Measurements from ENCODE around the gene TMEM26.

TMEM26 gene

DNA sequence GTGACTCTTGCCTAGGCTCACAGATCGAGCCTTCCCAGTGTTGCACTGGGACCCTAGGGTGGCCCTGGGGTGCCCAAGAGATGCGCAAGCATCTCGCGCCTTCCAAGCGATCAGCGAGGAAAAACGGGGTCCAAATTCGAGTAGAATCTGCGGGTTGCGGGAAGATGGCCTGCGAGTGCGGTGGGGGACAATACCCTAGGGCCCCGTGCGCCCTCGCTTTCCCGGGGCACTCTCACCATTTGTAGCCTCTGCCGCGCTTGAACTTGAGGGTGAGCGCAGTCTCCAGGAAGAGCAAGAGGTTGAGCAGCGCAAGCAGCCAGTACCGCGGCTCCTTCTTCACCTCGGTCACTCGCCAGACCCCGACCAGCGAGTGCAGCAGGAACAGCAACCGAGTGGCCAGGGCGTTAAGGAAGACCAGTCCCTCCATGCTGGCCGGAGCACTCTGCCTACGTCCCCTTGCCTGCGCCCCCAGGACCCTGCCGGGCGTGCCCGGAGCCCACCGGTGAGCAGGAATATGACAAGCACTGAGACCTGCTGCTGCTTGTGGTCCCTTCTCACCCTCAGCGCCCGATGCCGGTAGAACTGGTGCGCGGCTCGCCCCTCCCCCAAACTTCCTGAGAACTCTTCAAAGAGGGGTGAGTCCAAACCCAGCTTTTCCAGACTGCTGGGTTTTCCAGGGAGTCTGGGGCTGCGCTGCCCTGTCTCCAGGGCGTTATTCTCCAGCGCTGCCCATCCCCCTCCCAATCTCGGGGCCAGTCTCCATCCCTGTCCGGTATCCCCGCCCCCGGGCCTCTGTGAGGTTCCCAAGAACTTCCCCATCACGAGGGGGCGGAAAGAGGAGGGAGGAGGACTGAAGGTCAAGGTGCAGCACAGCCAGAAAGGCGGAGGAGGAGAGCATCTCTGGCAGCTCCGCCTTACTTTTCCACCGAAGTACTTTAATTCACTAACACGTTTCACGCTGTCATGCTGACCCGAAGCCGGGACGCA is at the start of gene TMEM26:
TMEM26 (minus strand) TSS at position 727 of the 987 bp plus-strand sequence; CDS start at position 427, 300 bp downstream.
- DNase-seq (ENCODE audit: insufficient read length, low spot score) (no peak), FAIRE-seq (no peak)

DNA sequence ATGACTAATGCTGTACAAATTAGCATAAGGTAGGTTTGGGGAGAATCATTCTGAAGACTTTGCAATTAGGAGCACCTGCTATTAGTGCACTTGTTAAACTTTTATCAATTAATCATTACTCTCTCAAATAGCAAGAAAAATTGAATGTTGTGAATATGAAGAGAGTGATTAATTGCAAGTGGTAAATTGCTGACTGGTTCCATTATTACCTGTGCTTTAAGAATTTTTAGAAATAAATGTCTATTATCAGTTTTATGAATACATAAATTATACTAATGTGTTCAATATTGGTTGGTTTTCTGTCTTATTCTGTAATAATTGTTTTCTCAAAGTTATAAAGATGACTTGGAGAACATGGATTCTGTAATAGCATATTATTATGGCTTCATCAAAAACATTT is 47.3 kb upstream of the TMEM26 start:
- DNase-seq (ENCODE audit: insufficient read length, low spot score) (no peak), FAIRE-seq (no peak)

DNA sequence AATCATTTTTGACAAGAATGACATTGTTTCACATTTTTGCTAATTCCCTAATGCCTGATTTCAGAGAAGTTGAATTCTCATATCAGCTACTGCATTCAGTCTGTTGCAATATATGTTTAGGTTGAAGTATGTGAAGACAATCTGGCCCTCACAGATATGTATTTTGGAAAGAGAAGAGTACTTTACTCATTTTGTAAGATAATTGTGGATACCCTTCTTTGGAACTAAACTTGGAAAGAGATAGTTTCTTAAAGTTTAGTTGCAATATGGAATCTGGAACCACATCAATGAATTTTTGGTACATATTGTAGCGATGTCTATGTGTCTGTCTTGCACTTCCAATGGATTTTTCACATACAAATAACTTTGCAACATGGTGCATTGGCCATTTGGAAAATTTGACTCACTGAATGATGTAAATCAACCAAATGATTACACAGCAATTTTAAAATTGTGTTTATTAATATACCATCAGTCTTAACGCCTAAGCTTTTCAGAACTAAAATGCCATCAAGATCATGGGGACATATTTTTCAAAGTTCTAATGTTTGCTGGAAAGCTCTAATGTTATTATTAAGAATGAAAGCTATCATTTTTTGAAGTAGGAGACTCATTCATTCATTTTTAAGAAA is 39.3 kb upstream of the TMEM26 start:
- FAIRE-seq: no peak

GRCh38 chr10:61487506-61487905 is 34.3 kb upstream of the TMEM26 start:
- DNase-seq (ENCODE audit: insufficient read length, low spot score): no peak
- no peak for FAIRE-seq

More for the DNA sequence above, 39.3 kb upstream of the TMEM26 start:
- no peak for DNase-seq (ENCODE audit: insufficient read length, low spot score)

DNA sequence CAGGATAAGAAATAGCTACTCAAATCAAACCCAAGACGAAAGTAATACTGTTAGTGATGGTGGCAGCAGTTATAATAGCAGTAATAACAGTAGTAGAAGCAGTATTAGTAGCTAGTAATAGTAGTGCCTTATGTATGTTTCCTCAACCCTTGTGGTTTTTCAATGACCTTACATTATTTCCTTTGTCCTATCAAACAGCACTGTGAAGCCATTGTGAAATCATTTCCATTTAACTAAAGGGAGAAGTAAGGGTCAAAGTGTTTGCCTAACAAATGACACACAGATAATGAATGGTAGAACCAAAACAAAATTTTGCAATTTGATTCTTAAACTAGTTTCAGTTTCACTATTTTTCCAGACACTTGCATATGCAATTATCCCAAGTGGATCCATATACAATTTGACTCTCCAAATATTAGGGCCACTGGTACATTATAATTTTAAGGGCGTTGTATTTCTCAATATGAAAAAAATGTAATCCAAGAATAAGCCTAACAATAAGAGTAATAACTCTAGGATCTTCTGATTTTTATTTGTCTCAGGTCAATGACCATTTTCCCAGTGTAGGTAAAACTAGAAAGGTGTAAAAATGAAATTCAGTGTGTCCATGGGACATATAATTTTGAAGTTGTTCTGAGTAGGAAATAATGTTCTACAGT is 33.7 kb upstream of the TMEM26 start:
- DNase-seq (ENCODE audit: insufficient read length, low spot score) (no peak), FAIRE-seq (no peak)

DNA sequence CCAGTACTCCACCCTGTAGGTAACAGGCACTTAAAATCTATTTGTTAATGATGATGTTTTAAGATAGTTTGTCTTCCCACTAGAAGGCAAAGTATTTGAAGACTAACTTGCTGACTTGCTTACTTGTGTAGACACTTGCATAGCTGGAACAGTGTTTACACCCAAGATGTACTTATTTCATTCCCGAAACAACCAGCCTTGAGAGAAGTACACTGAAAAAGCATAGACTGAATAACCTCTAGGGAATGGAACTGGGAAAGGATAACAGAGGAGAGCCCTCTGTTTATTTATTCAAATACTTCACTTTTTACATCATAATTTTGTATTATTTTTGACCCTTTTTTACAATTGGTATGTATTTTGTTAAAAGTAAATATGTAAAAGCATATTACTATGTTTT is 33.1 kb upstream of the TMEM26 start:
- DNase-seq (ENCODE audit: insufficient read length, low spot score): no peak
- FAIRE-seq: no peak

DNA sequence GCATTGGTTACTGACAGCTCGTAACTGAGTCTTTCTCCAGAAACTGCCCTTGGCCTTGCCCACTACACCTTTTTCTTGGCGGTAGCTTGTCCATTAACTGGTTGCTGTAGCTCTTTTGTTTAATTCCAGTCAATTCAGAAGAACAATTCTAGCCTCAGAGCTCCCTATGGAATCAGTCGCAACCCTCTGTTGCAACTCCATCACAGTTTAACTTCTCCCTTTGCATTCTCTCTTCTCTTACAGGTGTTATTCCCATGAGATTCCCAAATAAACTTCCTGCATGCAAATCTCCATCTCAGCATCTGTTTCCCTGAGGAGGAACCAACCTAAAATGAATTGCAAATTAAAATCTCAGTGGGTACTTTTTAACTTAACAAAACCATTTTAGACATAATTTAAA is 28.4 kb upstream of the TMEM26 start:
- DNase-seq (ENCODE audit: insufficient read length, low spot score) (no peak), FAIRE-seq (no peak)

- no peak for DNase-seq (ENCODE audit: insufficient read length, low spot score)
- FAIRE-seq: no peak
Measured at GRCh38 chr10:61480208-61480607, 27.0 kb upstream of the TMEM26 start.

GRCh38 chr10:61478621-61479312 is 25.6 kb upstream of the TMEM26 start:
- no peak for DNase-seq (ENCODE audit: insufficient read length, low spot score)
- no peak for FAIRE-seq

DNA sequence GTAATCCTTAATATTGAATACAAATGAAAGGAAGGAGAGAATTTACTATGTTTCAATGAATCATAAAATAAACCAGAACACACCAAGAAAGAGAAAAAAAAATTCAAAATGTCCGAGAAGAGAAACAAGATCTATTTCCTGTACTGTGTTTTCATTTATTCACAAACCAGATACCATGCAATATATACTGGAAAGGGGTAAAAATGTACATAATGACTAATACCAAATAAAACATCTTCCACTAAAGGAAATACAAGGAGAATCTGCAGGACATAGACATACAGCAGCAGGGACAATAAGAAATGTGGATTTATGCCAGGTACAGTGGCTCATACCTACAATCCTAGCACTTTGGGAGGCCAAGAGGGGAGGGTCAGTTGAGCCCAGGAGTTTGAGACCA is 24.3 kb upstream of the TMEM26 start:
- FAIRE-seq: no peak
- no peak for DNase-seq (ENCODE audit: insufficient read length, low spot score)

DNA sequence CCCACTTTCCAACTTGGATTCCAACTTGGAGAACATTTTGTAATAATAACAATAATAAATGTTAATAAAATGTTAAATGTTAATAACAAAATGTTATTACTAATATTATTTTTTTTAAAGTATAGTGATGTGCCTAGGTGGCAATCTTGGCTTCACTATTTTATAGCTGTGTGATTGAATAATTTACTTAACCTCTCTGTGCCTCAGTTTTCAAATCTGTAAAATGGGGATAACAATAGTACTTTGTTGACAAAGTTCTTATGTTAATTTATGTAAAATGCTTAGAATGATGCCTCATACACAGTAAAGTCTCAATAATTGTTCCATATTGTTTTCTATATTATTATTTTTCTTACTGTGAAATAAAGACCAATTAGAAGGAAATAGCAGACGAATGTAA is 23.3 kb upstream of the TMEM26 start:
- DNase-seq (ENCODE audit: insufficient read length, low spot score) (no peak), FAIRE-seq (no peak)

DNA sequence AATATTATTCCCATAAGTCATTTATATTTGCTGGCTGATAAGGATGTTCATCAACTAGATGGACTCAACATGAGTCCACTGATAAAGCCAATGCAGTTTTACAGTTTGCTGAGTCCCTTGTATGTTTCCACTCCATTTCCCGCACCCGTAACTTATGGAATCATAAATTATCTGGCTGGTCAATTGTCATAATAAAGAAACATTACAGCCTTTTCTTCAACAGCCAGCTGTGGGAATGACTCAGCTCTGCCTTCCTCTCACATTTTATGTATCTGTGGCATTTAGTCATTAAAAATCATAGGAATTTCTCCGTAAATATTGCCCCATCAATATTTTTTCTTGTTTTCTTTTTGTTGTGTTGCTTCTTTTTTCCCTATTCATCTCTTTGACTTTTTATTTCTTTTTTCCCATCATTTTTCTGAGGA is 22.3 kb upstream of the TMEM26 start:
- FAIRE-seq (peak; percentile 58), DNase-seq (ENCODE audit: insufficient read length, low spot score) (peak; percentile 61)

DNA sequence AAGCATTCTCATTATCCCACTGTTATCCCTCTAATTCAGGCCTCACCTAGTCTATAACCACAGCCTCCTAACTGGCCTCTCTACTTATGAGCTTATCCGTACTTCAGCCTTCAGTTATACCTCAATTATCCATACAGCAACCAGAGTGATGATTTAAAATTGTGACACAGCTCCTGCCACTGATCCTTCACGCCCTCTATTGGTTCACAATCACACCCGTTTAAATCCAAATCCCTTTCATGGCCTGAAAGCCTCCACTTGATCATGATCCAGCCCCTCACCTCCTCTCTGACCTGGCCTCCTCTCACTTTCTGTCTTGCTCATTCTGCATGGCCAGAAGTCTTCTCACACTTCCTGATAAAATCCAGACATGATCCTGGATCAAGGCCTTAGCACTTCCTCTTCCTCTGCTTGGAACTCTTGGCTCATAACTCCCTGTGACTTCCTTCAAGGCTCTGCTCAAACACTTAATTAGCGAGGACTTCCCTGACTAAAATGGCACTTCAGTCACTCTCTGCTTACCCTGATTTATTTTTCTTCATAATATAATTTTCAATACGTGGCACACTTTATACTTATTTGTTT is 19.0 kb upstream of the TMEM26 start:
- no peak for FAIRE-seq
- no peak for DNase-seq (ENCODE audit: insufficient read length, low spot score)

DNA sequence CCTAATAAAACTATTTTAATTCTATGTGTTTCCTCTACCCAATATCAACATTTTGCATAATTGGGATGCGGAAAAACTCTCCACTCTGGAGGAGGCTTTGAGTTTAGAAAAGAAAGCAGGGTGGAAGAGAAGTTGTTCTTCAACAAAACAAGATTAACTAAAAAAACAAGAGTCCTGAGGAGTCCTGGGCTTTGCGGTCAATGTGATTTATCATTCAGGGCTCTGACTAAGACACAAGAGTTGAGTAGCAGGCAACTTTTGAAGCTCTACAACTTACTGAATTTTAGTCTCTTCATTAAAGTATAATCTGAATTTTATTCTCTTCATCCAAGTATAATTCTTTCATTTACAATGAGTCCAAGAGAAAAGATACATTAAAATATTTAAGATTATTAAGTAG is 18.3 kb upstream of the TMEM26 start:
- DNase-seq (ENCODE audit: insufficient read length, low spot score): no peak
- no peak for FAIRE-seq

DNA sequence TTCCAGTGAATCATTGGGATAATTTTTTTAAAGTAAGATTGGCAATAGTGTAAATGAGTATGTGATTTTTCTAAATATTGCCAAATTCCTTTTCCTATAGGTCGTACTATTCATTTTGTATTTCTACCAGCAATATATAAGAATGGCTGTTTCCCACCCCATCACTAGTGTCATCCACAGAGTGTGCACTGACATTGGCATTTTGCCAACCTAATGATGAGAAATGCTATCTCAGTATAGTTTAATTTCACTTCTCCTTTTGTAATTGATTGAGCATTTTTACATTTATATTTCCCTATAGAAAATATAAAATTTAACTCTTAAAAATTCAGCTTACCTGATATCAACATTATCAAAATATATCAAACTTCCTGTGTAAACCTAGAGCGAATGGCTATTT is 17.6 kb upstream of the TMEM26 start:
- DNase-seq (ENCODE audit: insufficient read length, low spot score): no peak
- FAIRE-seq: no peak

DNA sequence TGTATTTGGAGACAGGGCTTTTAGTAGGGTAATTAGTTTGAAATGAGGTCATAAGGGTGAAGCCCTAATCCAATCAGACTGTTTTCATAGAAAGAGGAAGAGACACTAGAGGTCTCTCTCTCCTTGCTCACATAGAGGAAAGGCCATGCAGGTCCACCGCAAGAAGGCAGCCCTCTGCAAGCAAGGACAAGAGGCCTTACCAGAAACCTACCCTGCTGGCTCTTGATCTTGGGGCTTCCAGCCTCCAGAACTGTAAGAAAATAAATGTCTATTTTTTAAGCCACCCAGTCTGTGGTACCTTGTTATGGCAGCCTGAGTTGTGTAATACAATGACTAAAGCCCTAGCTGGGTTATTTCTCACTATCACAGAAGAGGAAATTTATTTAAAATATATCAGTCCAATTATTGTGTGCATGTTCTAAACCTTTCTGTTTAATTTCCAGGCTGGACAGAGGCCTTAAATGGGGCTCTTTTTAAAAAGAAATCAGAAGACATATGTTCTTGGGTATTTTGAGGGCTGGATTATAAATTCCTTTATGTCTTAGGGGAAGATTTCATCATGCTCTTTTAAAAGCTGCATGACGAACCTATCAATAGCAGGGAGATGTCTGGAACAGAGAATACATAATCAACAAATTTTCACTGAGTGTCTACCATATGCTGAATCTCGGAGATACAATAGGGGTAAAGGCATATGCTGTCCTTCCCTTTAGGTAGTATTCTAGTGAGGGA is 12.9 kb upstream of the TMEM26 start:
- FAIRE-seq (no peak), DNase-seq (ENCODE audit: insufficient read length, low spot score) (no peak)

- no peak for FAIRE-seq
- DNase-seq (ENCODE audit: insufficient read length, low spot score): no peak
Measured at GRCh38 chr10:61465171-61465496, 12.0 kb upstream of the TMEM26 start.

DNA sequence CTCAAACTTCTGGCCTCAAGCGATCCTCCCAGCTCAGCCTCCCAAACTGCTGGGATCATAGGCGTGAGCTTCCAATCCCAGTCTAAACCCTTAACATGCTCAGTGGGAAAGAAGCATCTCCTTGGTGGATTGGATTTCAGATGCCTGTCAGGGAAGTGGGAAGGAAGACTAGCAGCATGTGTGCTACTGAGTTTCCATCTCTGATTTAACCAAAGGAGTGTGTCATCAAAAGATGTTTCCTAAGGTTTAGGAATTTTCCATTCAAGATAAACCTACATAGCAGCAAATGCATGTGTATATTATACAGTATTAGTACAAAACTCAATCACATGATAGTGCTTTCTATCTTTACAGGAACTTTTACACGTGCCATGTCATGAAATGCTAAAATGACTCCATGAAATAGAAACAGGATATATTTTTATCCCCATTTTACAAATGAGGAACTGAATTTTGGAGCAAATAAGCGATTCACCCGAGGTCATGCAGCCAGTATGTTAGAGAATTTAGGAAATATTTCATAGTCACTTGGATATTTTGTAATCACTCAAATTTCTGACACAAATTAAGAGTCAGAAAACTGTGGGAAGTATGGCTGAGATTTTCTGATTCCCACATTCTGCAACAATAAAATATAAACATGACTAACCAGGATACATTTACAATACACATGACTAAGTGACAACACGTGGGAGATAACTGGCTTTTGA is 11.4 kb upstream of the TMEM26 start:
- DNase-seq (ENCODE audit: insufficient read length, low spot score) (no peak), FAIRE-seq (no peak)

Data from HTR-8/SVneo (cell line).